CD4-positive, alpha-beta T cell (primary cell): ENCODE data around the gene GK. TPM values are rescaled to one million over a fixed set of nuclear protein-coding genes. Genes with fewer than 3 reads are reported as not detected.

Experiments
- ATAC-seq: fragments of 200-7000 bp; cut with Tn5 transposase; one replicate; pipeline ENCODE4 v1.10.0; 2022; ENCODE audit warnings: mild to moderate bottlenecking; ENCODE audit not compliant: poor library complexity
- CTCF ChIA-PET: fragments of 350-600 bp; sonication (Branson Sonifier 250); formaldehyde crosslinking; loops from one replicate; lab custom pipeline; 2021; ENCODE audit warnings: antibody characterized with exemption, inconsistent platforms; lab: Charles Lee
- POLR2A ChIA-PET: fragments of 350-600 bp; sonication (Branson Sonifier 250); formaldehyde crosslinking; loops from one replicate; lab custom pipeline; 2021; ENCODE audit warnings: antibody characterized with exemption, inconsistent platforms; lab: Charles Lee
- DNase-seq, 14 experiments: peaks; one replicate each; pipeline ENCODE4 v3.0.0-alpha.2; 2013 to 2020; ENCODE audit warnings: mixed read lengths in 2 of 14
- H3K27ac ChIP-seq, 2 donors: one replicate each; pipeline versions ENCODE4 v1.5.1 to v1.7.0; 2013; ENCODE audit warnings: low read length in 2 of 2, low read depth in 1 of 2, mild to moderate bottlenecking in 1 of 2
- H3K27me3 ChIP-seq, 2 experiments: 1 replicate in 1 of 2; 2 replicates in 1 of 2; pipeline versions ENCODE4 v1.6.1 to v1.7.0; 2013; ENCODE audit warnings: low read length in 2 of 2, control low read depth in 1 of 2, mild to moderate bottlenecking in 1 of 2, moderate library complexity in 1 of 2; ENCODE audit not compliant: insufficient read depth in 2 of 2, control insufficient read depth in 1 of 2
- H3K36me3 ChIP-seq: one replicate; pipeline ENCODE4 v1.6.1; 2013; ENCODE audit warnings: low read length, control low read depth; ENCODE audit not compliant: insufficient read depth
- H3K4me1 ChIP-seq: one replicate; pipeline ENCODE4 v1.6.1; 2013; ENCODE audit warnings: low read length, control low read depth; ENCODE audit not compliant: insufficient read depth
- H3K4me3 ChIP-seq: one replicate; pipeline ENCODE4 v1.5.1; 2013; ENCODE audit warnings: mild to moderate bottlenecking, low read length, moderate library complexity
- H3K9me3 ChIP-seq, 2 experiments: 1 replicate in 1 of 2; 2 replicates in 1 of 2; pipeline versions ENCODE4 v1.6.1 to v1.7.0; 2013; ENCODE audit warnings: low read length in 2 of 2, mild to moderate bottlenecking in 2 of 2, control low read depth in 1 of 2, moderate library complexity in 1 of 2; ENCODE audit not compliant: control insufficient read depth in 1 of 2, insufficient read depth in 1 of 2
- H3K27ac Mint-ChIP-seq: one replicate; pipeline ENCODE4 v1.8.0; 2020; ENCODE audit warnings: mixed read lengths
- H3K27me3 Mint-ChIP-seq: one replicate; pipeline ENCODE4 v1.8.0; 2021; ENCODE audit warnings: mixed read lengths
- H3K36me3 Mint-ChIP-seq: one replicate; pipeline ENCODE4 v1.8.0; 2021; ENCODE audit warnings: low read depth, mixed read lengths
- H3K4me1 Mint-ChIP-seq: one replicate; pipeline ENCODE4 v1.8.0; 2021; ENCODE audit warnings: low read depth, mixed read lengths
- H3K4me3 Mint-ChIP-seq: one replicate; pipeline ENCODE4 v1.8.0; 2020; ENCODE audit warnings: mild to moderate bottlenecking, mixed read lengths
- H3K9me3 Mint-ChIP-seq: one replicate; pipeline ENCODE4 v1.8.0; 2020; ENCODE audit warnings: mixed read lengths
- intact Hi-C, 2 experiments: fragments of 100-400 bp; cut with DNase I in 1 of 2; cut with micrococcal nuclease in 1 of 2; formaldehyde crosslinking; loops; one replicate each; pipeline versions ENCODE4 v1.15.1 to v1.9.0; 2023 to 2025; cut with DNase I, micrococcal nuclease
- total RNA-seq, 174 experiments: library from RNA in 2 of 174; stranded (reverse) in 2 of 174; gene quantifications; one replicate each; pipeline ENCODE4 v1.2.3 and lab custom pipeline; 2021 to 2026
- TF ChIP-seq, protein P1 (sequence below): fragments of 200-600 bp; IDR thresholded peaks from one replicate; pipeline ENCODE4 v1.8.0; 2022; ENCODE audit warnings: antibody characterized with exemption, mild to moderate bottlenecking

The GK gene
- total RNA-seq, 2 experiments from 2014 or later = 1.4 to 1.9 TPM

DNA sequence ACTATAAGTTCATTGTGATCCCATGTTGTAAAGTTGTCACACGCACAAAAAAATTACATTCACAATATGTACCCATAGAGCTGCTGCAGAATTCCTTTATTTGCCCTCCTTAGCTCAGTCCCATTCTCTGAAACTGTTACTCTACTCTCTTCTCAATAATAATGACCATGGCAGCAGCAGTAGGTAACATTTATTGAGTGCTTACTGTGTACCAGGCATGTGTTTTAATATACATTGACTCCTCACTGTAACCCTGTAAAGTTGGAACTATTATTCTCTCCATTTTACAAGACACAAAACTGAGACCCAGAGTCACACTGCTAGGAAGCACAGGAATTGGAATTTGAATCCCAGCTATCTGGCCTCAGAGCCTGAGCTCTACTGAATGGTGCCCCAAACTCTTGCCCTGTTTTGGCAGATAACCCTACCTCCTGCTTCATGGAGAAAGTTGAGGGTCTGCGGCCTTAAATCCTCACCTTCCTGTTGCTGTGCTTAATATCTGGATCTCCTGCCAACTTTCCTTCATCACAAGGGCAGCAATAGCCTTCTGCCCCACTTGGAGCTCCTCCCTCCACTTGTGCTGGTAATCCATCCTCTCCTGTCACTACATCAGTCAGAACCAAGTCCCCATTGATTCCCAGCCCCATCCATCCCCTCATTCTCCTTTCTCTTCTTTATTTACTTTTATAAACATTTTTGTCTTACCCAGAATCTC is 20.8 kb downstream of the GK start:
- Mint-ChIP-seq H3K4me1 (no peaks in the 10 kb centered on the region), H3K36me3 (peaks cover 19% of the 10 kb centered on the region), H3K27ac (no peak overlapping the region), H3K27me3 (no peaks in the 10 kb centered on the region), H3K4me3 (no peak overlapping the region), H3K9me3 (no peaks in the 10 kb centered on the region)
- intact Hi-C loops = no loop called here
- no peaks in the 10 kb centered on the region for H3K27me3 ChIP-seq
- CTCF ChIA-PET = no interaction called here
- H3K36me3 ChIP-seq = no peaks in the 10 kb centered on the region
- H3K4me1 ChIP-seq = no peaks in the 10 kb centered on the region
- H3K27ac ChIP-seq = no peak overlapping the region
- ATAC-seq (no peak), DNase-seq (no peak)
- H3K9me3 ChIP-seq = no peaks in the 10 kb centered on the region
- TF ChIP-seq, protein P1, sequence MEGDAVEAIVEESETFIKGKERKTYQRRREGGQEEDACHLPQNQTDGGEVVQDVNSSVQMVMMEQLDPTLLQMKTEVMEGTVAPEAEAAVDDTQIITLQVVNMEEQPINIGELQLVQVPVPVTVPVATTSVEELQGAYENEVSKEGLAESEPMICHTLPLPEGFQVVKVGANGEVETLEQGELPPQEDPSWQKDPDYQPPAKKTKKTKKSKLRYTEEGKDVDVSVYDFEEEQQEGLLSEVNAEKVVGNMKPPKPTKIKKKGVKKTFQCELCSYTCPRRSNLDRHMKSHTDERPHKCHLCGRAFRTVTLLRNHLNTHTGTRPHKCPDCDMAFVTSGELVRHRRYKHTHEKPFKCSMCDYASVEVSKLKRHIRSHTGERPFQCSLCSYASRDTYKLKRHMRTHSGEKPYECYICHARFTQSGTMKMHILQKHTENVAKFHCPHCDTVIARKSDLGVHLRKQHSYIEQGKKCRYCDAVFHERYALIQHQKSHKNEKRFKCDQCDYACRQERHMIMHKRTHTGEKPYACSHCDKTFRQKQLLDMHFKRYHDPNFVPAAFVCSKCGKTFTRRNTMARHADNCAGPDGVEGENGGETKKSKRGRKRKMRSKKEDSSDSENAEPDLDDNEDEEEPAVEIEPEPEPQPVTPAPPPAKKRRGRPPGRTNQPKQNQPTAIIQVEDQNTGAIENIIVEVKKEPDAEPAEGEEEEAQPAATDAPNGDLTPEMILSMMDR = no peak
- POLR2A ChIA-PET = no interaction called here
- H3K4me3 ChIP-seq = no peak overlapping the region

DNA sequence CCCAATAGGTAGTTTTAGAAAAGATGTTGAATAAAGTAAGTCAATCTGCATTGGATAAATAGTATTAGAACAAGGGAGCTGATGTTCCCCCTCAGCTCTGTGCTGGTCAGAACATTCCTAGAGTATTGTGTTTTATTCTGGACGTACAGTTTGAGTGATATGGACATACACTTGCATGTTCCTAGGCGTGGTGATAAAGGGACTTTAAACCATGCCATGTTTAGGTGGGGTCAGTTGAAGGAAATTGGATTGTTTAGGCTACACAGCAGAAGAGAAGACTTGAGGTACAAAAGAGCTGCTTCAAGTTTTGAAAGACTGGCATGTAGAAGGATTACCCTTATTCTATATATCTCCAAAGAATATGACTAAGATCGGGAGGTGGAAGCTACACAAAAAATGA is 21.6 kb downstream of the GK start:
- Mint-ChIP-seq H3K36me3 (peaks cover 19% of the 10 kb centered on the region), H3K27ac (no peak overlapping the region), H3K9me3 (no peaks in the 10 kb centered on the region), H3K27me3 (no peaks in the 10 kb centered on the region), H3K4me1 (no peaks in the 10 kb centered on the region), H3K4me3 (no peak overlapping the region)
- Histone ChIP-seq H3K9me3 (no peaks in the 10 kb centered on the region), H3K4me3 (no peak overlapping the region), H3K36me3 (no peaks in the 10 kb centered on the region), H3K27me3 (no peaks in the 10 kb centered on the region), H3K4me1 (no peaks in the 10 kb centered on the region), H3K27ac (no peak overlapping the region)
- intact Hi-C loops = no loop called here
- ChIA-PET POLR2A (no interaction called here), CTCF (no interaction called here)
- ATAC-seq (no peak), DNase-seq (no peak)
- TF ChIP-seq, protein P1 = no peak

DNA sequence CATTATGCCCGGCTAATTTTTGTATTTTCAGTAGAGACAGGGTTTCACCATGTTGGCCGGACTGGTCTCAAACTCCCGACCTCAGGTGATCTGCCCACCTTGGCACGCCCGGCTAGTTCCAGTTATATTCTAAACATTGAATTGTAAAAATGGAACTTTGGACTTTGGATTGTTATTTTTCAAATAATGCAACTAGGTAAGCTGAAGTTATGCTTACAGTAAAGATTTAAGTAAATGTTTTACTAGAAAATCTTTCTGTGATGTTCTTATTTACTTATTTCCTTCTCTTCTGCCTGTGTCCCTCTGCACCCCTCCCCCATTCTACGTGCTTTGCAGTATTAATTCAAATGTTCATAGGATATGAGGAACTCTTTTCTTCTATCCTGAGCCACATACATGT is 26.1 kb downstream of the GK start:
- Histone ChIP-seq H3K36me3 (no peaks in the 10 kb centered on the region), H3K27ac (no peak overlapping the region), H3K4me3 (no peak overlapping the region), H3K9me3 (no peaks in the 10 kb centered on the region), H3K27me3 (no peaks in the 10 kb centered on the region), H3K4me1 (no peaks in the 10 kb centered on the region)
- TF ChIP-seq, protein P1 = no peak
- Mint-ChIP-seq H3K4me1 (no peaks in the 10 kb centered on the region), H3K4me3 (no peak overlapping the region), H3K9me3 (no peaks in the 10 kb centered on the region), H3K27ac (no peak overlapping the region), H3K27me3 (no peaks in the 10 kb centered on the region), H3K36me3 (peaks cover 20% of the 10 kb centered on the region)
- CTCF ChIA-PET = no interaction called here
- POLR2A ChIA-PET = no interaction called here
- DNase-seq (no peak), ATAC-seq (no peak)
- intact Hi-C loops = no loop called here
